ENCODE data around the gene PORCN. TPM values are rescaled to one million over a fixed set of nuclear protein-coding genes. Genes with fewer than 3 reads are reported as not detected.

The PORCN gene
- polyA plus RNA-seq, 1 donor (not counting 4 experiments of a cell fraction or from before 2014, with no cell fraction given), result 52.2 TPM

- Histone ChIP-seq H3K36me3 (ENCODE audit: control insufficient read depth in 2 of 2, extremely low read depth in 1 of 2, insufficient read depth in 2 of 2, low read length in 2 of 2) (no peaks in the 10 kb centered on the region), H3K9me3 (ENCODE audit: control insufficient read depth, low read depth, low read length) (no peaks in the 10 kb centered on the region), H3K4me3 (ENCODE audit: control insufficient read depth in 2 of 3, extremely low read depth in 1 of 3, insufficient read depth in 2 of 3, low read depth in 1 of 3, low read length in 3 of 3) (no peak overlapping the region), H2AFZ (ENCODE audit: control insufficient read depth, low read length) (no peak overlapping the region), H4K20me1 (ENCODE audit: control insufficient read depth, extremely low read depth, insufficient read depth, low read length) (no peaks in the 10 kb centered on the region), H3K27me3 (ENCODE audit: control insufficient read depth, extremely low read depth, insufficient read depth, low read length) (no peaks in the 10 kb centered on the region), H3K9me1 (ENCODE audit: control insufficient read depth, extremely low read depth, insufficient read depth, low read length) (no peaks in the 10 kb centered on the region), H3K9ac (ENCODE audit: control insufficient read depth, extremely low read depth, insufficient read depth, low read length) (no peak overlapping the region), H3K79me2 (ENCODE audit: control insufficient read depth, insufficient read depth, low read length) (peaks cover 24% of the 10 kb centered on the region), H3K4me1 (ENCODE audit: control insufficient read depth, extremely low read depth, insufficient read depth, low read length) (peaks cover 17% of the 10 kb centered on the region), H3K4me2 (ENCODE audit: control insufficient read depth, extremely low read depth, insufficient read depth, low read depth, low read length) (peak overlapping the region; percentile 6), H3K27ac (ENCODE audit: control insufficient read depth, insufficient read depth, low read length) (no peak overlapping the region)
- dilution Hi-C loops (cut with MboI; ENCODE audit: extremely low pct_ligation_motif_present, low sequenced_read_pairs), result no loop called here
- DNase-seq (ENCODE audit: low read depth, low spot score) (no peak), FAIRE-seq (no peak)
- TF ChIP-seq CTCF (optimal IDR thresholded peaks at IDR 0.05 in 1 of 3, IDR thresholded peaks at IDR 0.05 in 1 of 3, conservative IDR thresholded peaks at IDR 0.05 in 1 of 3; ENCODE audit: extremely low read depth in 1 of 3, insufficient read depth in 2 of 3, low read length in 3 of 3) (no peak), EZH2 (IDR thresholded peaks at IDR 0.05; ENCODE audit: low read length) (no peak)
Observed at GRCh38 chrX:48471504-48471903, 37.3 kb upstream of the PORCN start.

- Histone ChIP-seq H3K9me3 (ENCODE audit: control insufficient read depth, low read depth, low read length) (no peaks in the 10 kb centered on the region), H3K4me1 (ENCODE audit: control insufficient read depth, extremely low read depth, insufficient read depth, low read length) (peaks cover 17% of the 10 kb centered on the region), H3K27me3 (ENCODE audit: control insufficient read depth, extremely low read depth, insufficient read depth, low read length) (no peaks in the 10 kb centered on the region), H3K9me1 (ENCODE audit: control insufficient read depth, extremely low read depth, insufficient read depth, low read length) (no peaks in the 10 kb centered on the region), H4K20me1 (ENCODE audit: control insufficient read depth, extremely low read depth, insufficient read depth, low read length) (no peaks in the 10 kb centered on the region), H3K9ac (ENCODE audit: control insufficient read depth, extremely low read depth, insufficient read depth, low read length) (no peak overlapping the region), H3K4me3 (ENCODE audit: control insufficient read depth in 2 of 3, extremely low read depth in 1 of 3, insufficient read depth in 2 of 3, low read depth in 1 of 3, low read length in 3 of 3) (no peak overlapping the region), H3K36me3 (ENCODE audit: control insufficient read depth in 2 of 2, extremely low read depth in 1 of 2, insufficient read depth in 2 of 2, low read length in 2 of 2) (no peaks in the 10 kb centered on the region), H3K4me2 (ENCODE audit: control insufficient read depth, extremely low read depth, insufficient read depth, low read depth, low read length) (no peak overlapping the region), H2AFZ (ENCODE audit: control insufficient read depth, low read length) (no peak overlapping the region), H3K79me2 (ENCODE audit: control insufficient read depth, insufficient read depth, low read length) (peaks cover 24% of the 10 kb centered on the region), H3K27ac (ENCODE audit: control insufficient read depth, insufficient read depth, low read length) (no peak overlapping the region)
- TF ChIP-seq CTCF (optimal IDR thresholded peaks at IDR 0.05 in 1 of 3, IDR thresholded peaks at IDR 0.05 in 1 of 3, conservative IDR thresholded peaks at IDR 0.05 in 1 of 3; ENCODE audit: extremely low read depth in 1 of 3, insufficient read depth in 2 of 3, low read length in 3 of 3), result no peak
- DNase-seq (ENCODE audit: low read depth, low spot score), result no peak
- dilution Hi-C loops (cut with MboI; ENCODE audit: extremely low pct_ligation_motif_present, low sequenced_read_pairs), result no loop called here
- FAIRE-seq, result no peak
Observed at GRCh38 chrX:48472225-48472624, 36.6 kb upstream of the PORCN start.

Measured in keratinocyte (primary cell).